HG03039 (cell line): ENCODE measurements around the gene RBMS1.

ENCODE experiments used
- ATAC-seq: cut with Tn5 transposase; IDR thresholded peaks from one replicate; pipeline ENCODE4 v1.9.1; 2021; ENCODE audit warnings: mild to moderate bottlenecking, moderate library complexity; ENCODE audit not compliant: unreplicated experiment

The RBMS1 gene

DNA sequence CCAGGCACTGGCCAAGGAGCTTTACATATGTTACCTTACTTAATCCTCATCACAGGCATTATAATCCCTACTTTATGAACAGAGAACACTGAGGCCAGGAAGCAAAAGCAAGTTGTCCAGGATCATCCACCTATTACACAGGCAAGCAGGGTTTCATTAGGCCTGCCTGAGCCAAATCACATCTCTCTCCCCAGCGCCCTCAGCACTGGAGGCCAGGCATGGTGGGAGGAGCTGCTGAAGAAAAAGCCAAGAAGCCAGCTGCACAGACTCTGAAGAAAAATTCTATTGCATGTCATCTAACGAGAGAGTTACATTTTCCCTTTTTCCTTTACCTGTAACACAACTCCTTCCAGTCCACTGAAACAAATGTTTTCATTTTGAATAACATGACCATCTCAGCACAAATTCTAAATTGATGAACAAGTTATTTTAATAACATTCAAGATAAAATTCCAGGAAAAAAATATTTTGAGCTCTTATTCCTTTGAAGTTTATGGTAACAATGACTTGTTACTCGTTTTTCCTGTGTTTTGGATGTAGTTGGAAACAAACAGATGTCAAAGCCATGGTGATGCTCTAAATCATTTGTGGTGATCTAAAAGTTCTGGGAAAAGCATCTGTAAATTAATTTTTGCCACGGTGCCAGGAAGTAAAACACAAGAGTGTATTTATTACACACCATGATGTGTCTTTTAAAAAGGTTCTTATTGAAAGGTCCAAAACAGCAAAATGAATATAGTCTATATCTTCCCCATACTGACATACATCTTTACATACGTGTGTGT is 154.5 kb downstream of the RBMS1 start:
- ATAC-seq = no peak

DNA sequence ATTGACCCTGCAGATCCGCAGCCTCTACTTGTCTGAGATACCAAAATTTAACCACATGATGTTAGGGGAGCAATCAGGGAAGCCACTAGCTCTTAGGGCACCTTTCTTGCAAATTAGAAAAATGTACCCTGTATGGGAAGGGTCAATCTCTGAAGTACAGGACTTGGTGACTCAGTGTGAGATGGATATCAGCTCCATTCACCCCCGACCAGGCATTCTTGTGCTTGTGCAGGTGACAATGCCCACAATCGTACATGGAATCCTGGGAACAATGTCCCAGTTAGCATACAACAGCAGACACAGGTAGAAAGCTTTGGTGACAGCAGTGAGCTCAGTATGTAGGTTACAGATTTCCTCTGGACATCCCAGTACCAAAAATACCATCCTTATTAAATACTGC is 155.9 kb downstream of the RBMS1 start:
- ATAC-seq = no peak

DNA sequence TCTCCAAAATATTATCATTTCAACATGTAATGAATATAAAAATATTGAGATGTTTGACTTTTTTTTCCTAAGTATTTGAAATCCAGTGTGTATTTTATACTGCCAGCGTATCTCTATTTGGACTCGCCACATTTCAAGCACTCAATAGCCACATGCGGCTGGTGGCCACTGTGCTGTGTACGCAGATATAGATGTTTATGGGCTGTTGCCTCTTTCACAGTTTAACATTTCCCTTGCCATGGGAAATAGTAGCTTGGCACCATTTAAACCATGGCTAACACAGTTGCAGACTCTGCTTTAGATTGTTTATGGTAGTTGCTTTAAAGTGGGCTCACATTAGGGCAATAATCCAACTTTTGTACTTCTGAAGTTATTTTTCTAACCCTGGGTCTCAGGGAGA is 157.0 kb downstream of the RBMS1 start:
- ATAC-seq = no peak

DNA sequence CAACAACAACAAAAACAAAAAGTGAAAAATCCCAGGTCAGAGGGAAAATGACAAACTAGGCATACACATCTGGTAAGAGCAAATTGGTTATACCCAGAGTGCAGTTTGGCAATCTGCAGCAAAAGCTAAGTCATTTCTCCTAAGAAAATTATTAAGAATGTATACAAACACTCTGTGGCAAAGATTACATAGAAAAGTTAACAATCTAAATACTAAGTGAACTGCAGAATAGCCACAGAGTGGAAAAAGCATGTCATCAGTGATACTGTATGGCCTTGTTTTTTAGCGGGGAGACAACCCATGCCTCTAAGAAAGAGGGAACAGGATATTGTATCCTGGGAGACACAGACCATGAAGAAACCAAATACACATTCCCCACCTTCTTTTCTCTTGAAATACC is 157.5 kb downstream of the RBMS1 start:
- no peak for ATAC-seq

DNA sequence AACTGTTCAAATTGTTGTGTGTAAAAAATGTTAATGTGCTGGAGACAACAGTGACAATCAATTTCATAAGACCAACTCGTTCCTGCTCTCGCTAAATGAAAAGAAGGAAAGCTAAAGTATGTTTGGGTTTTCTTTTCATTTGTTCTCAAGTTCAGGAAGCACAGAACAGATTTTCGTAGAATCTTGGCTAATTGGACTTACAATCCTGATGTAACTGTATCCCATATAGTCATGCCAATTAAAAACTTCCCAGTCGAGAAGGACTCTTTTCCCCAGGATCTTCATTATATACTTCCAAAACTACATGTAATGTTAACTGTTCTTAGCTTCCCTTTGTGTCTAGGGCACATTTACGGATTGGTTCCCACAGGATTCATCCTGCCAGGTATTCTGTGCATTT is 158.2 kb downstream of the RBMS1 start:
- no peak for ATAC-seq

DNA sequence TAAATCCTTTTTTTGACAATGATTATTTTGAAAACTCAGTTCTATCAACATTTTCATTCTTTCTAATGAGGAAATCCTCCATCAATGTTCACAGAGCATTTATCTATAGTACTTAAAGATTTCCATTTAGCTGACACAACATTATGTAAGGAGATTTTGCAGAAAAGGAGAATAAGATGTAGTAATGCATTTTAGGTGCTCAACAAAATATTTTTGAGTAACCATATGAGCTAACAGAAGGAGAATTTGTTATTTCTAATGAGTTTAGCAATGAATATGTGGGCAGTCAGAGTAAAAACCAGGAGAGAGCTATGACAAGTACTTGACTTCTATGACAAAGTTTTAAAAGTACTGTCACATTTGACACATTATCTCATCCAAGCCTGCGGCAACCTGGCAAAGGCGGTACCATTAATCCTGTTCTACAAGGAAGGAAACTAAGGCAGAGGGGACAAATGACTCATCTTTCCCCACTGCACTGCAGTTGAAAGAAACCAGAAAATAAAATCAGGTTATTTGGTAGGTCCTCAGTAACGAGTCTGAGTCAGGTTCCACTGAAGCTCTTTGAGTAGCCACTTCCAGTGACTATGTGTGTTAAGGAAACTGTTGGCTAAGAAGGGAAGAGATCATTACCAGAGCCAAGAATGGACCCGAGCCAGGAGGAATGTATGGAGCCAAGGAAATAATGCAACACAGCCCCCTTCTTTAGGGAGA is 159.4 kb downstream of the RBMS1 start:
- no peak for ATAC-seq

DNA sequence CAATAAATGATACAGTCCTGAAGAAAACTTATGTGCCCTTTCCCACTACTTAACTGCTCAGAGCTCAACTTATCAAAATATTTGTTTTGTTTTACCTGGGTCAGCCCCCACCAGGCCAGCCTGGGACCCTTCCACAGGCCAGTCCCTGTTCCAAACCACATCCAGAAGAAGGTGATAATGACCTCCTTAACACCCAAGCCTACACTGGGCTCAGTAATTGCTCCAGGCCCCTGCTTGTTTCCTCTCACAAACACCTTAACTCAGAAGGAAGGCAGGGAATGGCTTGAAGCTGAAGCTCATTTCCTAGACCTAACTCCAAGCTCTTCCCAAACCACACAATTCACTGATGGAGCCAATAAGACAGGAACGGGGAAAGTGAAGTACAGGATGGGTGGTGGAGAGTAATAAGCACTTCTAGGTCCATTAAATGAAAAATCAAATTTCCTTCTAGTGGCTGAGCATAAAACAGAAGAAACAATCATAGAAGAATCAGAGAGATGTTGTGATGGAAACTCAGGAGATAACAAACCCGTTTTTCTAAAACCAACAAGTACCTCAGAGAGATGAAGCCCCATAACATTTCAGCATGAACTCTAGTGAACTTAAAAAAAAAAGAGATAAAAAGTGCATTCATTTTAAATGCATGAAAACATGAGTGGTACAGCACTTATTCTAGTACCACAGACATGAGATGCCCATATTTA is 160.1 kb downstream of the RBMS1 start:
- no peak for ATAC-seq

DNA sequence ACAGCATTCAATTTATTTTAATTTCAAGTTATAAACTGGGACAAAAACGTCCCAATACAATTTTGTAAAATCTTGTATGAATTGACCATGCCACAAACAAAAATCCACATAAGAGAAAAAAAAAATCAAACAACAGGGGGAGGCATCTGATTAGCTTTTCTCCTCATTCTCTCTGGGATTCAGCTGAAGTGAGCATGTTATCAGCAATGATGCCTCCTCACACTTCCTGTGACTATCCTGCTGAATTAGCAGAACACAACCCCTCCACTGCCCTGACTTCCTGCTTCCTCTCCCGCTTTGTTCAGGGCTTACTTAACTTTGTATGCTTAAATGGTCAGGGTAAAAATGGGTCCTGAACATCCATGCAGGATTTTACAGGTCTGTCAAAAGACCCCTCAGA is 161.3 kb downstream of the RBMS1 start:
- no peak for ATAC-seq

DNA sequence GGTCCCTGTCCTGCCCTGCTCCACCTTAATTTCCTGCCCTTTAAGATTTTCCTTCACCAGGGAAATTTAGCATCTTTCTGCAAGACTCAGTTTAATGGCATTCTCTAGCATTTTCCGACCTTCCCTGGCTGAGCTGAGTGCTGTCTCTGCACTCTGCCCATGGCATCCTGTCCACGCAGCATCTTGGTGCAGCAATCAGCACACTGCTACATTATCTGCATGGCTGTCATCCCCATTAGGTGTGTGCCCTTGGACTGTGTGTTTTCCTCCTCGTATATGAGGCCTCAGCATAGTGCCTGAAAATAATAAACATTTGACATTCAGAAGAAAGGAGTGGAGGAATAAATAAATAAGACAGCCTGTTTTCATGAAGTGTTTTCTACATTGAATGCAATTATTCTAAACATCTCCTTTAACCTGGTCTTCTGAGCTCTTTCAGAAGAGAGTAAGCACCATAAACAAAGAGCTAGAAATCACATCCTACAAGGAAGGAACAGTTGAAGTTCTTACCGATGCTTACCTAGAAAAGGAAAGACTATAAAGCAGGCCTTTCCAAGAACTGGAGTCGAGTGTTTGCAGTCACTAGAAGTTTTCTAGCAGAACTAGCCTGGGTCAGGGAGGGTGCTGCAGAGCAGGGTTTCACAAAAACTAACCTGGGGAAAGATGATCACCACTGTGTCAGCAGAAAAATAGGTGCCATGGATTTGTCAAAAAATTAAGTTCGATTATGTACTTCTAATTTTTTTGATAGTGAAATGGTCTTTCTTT is 162.2 kb downstream of the RBMS1 start:
- no peak for ATAC-seq

DNA sequence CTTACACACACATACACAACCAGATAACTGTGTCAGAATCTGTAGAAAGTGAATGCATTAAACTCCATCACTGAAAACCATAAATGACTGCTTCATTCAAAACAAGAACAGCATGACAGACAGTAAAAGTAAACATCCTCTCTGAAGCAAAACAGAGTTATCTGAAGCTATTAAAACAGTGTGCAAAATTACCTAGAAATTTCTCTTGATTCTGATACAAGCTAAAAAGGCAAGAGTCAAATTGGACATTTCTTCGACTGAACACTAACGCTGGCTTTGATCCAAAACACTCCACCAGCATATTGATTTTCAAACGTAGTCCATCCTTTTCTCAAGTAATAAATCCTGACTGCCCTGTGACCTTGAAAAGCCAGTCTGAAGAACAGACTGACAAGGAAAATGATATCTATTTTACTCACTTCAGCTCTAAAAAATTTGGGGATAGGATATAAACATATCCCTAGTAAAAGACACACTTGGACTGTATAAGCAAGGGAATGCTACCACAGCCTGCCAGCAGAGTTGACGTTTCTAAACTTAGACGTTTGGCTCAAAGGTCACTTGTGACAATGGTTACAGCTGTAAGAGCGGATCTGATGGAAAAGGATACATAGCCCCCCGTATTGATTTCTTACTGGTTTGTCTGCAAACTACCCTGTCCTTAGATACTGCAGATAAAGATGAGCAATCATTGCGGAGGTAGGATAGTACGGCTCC is 164.6 kb downstream of the RBMS1 start:
- ATAC-seq = no peak

DNA sequence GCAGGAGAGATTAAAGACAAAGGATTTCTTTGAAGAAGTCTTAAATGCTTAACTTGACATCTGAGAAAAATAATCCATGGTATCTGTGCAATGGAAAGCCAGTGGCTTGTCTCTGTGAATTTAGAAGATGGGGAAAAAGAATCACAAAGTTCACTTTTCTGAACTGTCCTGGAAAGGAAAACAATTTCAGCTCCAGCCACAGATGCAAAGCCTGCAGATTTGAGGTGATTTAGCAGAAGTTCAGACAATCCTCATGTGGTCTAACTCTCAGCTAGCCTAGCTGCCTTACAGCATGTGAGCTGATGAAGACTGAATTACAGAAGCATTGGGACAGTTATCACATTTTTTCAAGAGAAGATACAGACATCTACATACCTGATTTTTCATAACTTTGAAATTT is 166.8 kb downstream of the RBMS1 start:
- no peak for ATAC-seq

DNA sequence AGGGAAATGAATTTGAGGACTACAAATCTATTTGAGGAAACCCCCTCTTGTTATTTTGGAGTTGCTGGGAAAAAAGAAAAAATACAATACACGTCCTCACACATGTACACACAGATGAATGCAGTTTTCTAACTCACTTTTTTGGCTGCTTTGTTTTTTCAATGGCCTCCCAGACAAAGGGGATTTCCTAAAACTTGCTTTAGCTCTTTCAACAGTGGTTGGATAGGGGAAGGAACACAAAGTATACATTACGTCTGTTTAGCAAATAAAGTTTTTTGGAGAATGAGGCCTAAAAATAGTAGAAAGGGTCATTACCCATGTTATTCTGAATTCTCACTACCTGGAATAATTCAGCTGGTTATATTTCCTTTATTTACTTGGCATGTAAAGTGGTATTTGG is 168.2 kb downstream of the RBMS1 start:
- ATAC-seq = no peak

DNA sequence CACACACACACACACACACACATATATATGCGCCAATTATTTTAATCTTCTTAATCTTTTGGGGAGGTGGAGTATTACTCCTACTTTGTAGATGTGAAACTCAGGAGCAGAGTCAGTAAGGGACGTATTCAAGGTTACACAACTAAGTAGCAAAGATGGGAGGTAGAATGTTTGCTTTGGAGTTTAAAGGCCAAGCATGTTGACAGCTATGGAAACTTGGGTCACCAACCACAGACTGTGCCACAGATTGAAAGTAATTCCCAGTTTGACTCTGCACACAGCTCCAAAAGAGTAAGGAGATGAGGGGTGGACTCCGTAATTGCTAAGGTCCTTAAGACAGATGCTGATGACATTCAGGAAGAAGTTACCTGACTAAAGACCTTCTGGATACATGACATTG is 168.7 kb downstream of the RBMS1 start:
- ATAC-seq = no peak

DNA sequence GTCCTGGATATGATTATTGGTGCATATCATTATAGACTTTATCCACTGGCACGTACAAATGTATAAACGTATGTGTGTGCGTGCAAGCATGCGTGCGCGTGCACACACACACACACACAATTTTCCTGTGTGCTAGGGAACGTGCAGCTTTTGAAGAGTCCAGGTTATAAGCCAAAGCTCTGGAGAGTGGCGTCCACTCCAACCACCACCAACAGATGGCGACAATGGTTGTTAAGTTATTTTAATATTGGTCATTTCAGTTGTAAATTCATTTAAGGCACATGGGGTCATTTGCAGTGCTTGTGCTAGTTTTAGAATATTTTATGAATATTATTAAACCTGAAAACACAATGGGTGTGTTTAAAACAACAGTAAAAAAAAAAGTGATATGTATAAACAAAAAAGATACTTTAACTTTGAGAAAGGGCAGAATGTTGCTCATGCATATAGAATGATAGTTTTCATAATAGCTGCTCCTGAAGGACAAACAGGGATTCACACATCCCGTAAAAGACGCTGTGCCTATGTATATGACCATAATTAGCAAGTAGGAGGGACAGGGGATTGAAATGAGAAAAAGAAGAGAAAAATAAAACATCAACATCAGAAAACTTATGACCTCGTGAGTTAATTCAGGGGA is 169.3 kb downstream of the RBMS1 start:
- no peak for ATAC-seq

DNA sequence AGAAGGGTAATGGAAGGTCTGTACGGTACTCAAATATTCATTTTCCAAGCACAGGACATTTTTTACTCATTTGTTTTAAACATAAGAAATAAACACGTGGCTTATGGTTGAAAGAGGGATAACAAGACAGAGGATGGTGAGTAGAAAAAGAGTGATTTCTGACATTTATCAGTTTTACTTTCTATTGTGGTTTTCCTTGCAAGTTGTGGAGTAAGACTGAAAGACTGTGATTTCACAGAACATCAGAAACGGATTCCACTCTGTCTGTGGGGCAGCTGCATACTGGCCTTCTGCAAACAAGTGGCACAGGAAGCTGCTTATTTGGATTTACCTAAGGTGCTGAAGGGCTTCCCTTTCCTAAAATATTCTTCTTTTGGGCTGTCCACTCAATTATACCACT is 171.3 kb downstream of the RBMS1 start:
- ATAC-seq = no peak

DNA sequence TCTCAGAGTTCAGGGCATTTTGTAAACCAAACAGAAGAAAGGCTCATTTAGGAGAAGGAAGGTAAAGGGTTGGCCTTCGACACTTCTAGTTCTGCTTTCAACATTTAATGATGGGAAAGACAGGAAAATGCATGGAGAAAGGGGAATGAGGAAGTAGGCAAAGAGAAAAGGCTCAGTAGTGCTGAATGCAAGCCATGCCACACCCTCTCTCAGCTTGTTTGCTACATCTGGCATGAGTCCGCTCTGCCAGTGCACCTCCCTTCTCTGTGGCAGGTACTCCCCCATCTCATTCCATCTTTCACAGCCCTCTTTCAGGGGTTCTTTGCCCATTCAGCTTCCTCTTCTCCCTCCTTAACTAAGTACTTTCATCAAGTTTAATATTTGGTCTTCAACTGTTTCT is 172.6 kb downstream of the RBMS1 start:
- ATAC-seq = no peak

DNA sequence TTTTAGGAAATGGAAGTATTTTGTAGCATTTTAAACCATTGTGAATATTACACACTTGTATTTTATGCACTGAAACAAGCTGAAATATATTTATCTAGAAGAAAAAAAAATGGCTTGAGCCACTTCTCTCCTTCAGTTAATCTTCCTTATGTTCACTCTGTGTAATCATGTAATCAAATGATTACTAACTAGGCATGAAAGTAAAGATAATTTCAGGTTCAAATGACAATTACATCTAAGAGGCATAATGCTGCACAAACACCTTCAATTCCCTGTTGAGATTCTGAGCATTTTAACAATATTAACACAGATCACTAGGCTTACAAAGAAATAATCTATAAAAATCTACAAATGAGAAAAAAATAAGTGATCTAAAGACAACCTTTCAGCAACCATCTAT is 173.9 kb downstream of the RBMS1 start:
- no peak for ATAC-seq

DNA sequence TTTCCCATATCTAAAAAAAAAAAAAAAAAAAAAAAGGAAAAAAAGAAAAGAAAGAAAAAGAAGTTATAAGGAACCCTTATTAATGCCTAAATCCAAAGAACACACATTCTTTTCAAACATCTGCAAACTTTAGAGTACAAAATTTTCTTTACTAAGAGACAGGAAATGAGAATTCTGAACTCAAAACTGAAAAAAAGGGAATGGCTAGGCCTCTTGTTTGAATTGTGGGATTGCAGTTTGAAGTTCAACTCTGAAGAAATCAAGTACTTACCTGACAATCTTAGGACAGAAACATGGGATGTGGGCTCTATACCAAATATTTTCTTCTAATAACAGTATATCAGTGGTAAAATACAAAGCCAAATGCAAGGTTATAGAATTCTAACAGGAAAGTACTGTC is 175.4 kb downstream of the RBMS1 start:
- no peak for ATAC-seq

DNA sequence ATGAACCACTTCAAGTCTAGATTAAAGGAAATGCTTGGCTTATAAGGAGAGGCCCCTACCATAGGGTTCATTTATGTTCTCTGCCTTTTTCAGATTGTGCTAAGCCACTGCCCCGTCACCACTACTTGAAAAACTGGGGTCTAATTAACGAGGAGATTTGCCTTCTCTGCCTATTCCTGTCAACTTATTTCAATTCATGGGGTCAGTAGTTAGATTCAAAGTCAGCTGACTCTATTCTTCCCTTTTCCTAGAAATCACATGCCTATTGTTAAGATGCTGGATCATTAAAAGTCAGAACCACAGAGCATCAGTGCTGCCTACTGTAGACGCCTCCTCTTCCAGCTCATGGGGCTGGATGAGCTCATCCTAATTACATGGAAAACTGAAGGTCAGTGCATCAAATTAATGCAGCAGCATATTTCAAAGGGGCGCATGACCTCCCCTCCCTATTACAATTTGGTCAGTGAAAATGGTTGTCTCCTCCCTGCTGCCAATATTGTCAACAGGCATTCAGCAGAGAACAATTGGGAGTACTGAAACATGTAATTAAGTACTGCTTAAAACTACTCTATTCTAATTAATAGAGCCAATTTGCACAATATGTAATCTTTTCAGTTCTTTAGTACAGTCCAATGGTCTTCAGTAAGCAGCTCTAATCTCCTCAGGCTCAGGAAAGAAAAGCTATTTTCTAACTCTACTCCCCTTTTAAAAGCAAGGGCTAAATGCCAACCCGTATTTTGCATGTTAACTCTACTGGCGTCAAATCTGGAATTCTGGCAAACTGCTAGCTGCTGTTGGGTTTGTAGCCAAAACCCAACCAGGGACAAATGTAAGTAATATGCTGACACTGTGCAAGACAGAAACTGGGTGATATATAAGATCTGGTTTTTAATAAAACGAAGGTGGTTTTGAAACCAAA is 176.2 kb downstream of the RBMS1 start:
- no peak for ATAC-seq
